SH-SY5Y (cell line): ENCODE data around the gene PSME2.

Experiments used
- GATA2 ChIP-seq: IDR thresholded peaks from 2 replicates; pipeline ENCODE4 v1.6.1; 2011; ENCODE audit warnings: mild to moderate bottlenecking, low read depth, low read length
- GATA3 ChIP-seq: IDR thresholded peaks from 2 replicates; pipeline ENCODE4 v1.6.1; 2011; ENCODE audit warnings: low read depth, mild to moderate bottlenecking, low read length, moderate library complexity

DNA sequence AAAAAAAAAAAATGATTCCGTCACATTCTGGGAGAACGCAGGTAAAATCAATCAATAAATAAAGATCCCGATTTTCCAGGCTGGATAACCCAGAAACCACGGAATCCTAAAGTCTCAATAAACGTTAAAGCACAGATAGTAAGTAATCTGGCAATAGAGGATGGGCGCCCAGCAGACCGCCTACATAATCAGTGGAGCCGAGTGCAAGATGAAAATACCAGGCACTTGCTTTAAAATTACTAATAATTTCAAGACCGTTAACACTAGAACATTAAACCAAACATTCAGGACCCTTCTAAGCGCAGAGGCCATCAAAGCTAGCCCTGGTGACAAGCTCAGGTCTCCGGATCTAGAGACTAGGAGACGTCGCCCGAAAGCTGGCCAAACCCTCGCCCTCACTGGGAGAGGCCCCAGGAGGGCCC, 33.0 kb downstream of the PSME2 start:
- TF ChIP-seq GATA2 (no peak), GATA3 (no peak)
